ENCODE results near the gene CDH13. TPM values are rescaled to one million over a fixed set of nuclear protein-coding genes. Genes with fewer than 3 reads are reported as not detected.

CDH13 gene
- total and polyA plus RNA-seq, 9 of the 15 experiments (the other 6 are each of a cell fraction or from before 2014, with no cell fraction given), result 0.03 TPM; not detected in 8

DNA sequence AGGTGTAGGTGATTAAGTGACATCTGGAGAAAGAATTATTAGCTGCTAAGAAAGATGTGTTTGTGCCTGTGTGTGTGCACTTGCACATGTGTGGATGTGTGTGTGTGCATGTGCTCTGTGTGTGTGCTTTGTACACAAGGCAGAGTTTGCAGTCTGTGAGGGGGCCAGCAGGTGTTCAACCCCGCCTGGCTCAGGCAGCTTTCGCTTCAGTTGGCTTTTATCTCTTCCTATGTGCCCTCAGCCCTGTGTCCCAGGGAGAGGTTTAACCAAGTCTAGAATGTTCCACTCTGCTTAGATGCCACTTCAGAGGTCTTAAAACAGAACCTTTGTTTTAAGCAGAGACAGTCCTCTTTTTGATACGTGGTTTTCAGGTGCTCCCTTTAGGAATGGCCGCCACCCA, 58.8 kb downstream of the CDH13 start (continued):
- TF ChIP-seq YY1 (IDR thresholded peaks at IDR 0.05; ENCODE audit: borderline replicate concordance in 1 of 3, control insufficient read depth in 1 of 3, extremely low read depth in 1 of 3, insufficient read depth in 3 of 3, insufficient read length in 1 of 3, insufficient replicate concordance in 2 of 3, low read depth in 1 of 3, low read length in 2 of 3) (no peak), PRPF4 (IDR thresholded peaks at IDR 0.05; ENCODE audit: insufficient read depth, low read depth, low read length, poor library complexity, severe bottlenecking) (no peak), ZNF644 (tag; IDR thresholded peaks at IDR 0.05; ENCODE audit: low read depth) (no peak), BRF1 (IDR thresholded peaks at IDR 0.05; ENCODE audit: borderline replicate concordance, extremely low read depth, insufficient read length) (no peak), NFE2 (IDR thresholded peaks at IDR 0.05; ENCODE audit: low read depth) (no peak)
- TF ChIP-seq, protein P1, sequence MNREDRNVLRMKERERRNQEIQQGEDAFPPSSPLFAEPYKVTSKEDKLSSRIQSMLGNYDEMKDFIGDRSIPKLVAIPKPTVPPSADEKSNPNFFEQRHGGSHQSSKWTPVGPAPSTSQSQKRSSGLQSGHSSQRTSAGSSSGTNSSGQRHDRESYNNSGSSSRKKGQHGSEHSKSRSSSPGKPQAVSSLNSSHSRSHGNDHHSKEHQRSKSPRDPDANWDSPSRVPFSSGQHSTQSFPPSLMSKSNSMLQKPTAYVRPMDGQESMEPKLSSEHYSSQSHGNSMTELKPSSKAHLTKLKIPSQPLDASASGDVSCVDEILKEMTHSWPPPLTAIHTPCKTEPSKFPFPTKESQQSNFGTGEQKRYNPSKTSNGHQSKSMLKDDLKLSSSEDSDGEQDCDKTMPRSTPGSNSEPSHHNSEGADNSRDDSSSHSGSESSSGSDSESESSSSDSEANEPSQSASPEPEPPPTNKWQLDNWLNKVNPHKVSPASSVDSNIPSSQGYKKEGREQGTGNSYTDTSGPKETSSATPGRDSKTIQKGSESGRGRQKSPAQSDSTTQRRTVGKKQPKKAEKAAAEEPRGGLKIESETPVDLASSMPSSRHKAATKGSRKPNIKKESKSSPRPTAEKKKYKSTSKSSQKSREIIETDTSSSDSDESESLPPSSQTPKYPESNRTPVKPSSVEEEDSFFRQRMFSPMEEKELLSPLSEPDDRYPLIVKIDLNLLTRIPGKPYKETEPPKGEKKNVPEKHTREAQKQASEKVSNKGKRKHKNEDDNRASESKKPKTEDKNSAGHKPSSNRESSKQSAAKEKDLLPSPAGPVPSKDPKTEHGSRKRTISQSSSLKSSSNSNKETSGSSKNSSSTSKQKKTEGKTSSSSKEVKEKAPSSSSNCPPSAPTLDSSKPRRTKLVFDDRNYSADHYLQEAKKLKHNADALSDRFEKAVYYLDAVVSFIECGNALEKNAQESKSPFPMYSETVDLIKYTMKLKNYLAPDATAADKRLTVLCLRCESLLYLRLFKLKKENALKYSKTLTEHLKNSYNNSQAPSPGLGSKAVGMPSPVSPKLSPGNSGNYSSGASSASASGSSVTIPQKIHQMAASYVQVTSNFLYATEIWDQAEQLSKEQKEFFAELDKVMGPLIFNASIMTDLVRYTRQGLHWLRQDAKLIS (CRISPR knock-in tag; IDR thresholded peaks at IDR 0.05), result no peak

Data from K562 (cell line).